Activated naive CD8-positive, alpha-beta T cell treated with anti-CD3 and anti-CD28 coated beads, Interleukin-2, amount 10 ng/mL, durations not matched to agents 7 days and 5 days (primary cell): ENCODE results near the gene FGFRL1. TPM values are rescaled to one million over a fixed set of nuclear protein-coding genes. Genes with fewer than 3 reads are reported as not detected.

Experiments used
- ATAC-seq: fragments of 150-1000 bp; cut with Tn5 transposase; one replicate; pipeline ENCODE4 v1.10.0; 2021; ENCODE audit warnings: low read depth, moderate library complexity
- POLR2A ChIA-PET: fragments of 350-600 bp; sonication (Branson Sonifier 250); formaldehyde crosslinking; loops from one replicate; lab custom pipeline; 2021; ENCODE audit warnings: antibody characterized with exemption; lab: Charles Lee
- DNase-seq: peaks from one replicate; pipeline ENCODE4 v3.0.0; 2021
- H3K27ac Mint-ChIP-seq: one replicate; pipeline ENCODE4 v1.8.0; 2022; ENCODE audit warnings: mild to moderate bottlenecking, mixed read lengths
- H3K27me3 Mint-ChIP-seq: one replicate; pipeline ENCODE4 v1.8.0; 2022; ENCODE audit warnings: mild to moderate bottlenecking, moderate library complexity, mixed read lengths
- H3K36me3 Mint-ChIP-seq: one replicate; pipeline ENCODE4 v1.8.0; 2021; ENCODE audit warnings: mild to moderate bottlenecking, mixed read lengths
- H3K4me1 Mint-ChIP-seq: one replicate; pipeline ENCODE4 v1.8.0; 2021; ENCODE audit warnings: mixed read lengths
- H3K4me3 Mint-ChIP-seq: one replicate; pipeline ENCODE4 v1.8.0; 2022; ENCODE audit warnings: mild to moderate bottlenecking, moderate library complexity, mixed read lengths
- H3K9me3 Mint-ChIP-seq: one replicate; pipeline ENCODE4 v1.8.0; 2021; ENCODE audit warnings: mixed read lengths
- total RNA-seq, 2 experiments: library from RNA; stranded (reverse); gene quantifications; one replicate each; pipeline ENCODE4 v1.2.3, GENCODE V29; 2021

The FGFRL1 gene, protein sequence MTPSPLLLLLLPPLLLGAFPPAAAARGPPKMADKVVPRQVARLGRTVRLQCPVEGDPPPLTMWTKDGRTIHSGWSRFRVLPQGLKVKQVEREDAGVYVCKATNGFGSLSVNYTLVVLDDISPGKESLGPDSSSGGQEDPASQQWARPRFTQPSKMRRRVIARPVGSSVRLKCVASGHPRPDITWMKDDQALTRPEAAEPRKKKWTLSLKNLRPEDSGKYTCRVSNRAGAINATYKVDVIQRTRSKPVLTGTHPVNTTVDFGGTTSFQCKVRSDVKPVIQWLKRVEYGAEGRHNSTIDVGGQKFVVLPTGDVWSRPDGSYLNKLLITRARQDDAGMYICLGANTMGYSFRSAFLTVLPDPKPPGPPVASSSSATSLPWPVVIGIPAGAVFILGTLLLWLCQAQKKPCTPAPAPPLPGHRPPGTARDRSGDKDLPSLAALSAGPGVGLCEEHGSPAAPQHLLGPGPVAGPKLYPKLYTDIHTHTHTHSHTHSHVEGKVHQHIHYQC
- 10 to 100 TPM; 15.5 to 19.1 TPM for total RNA-seq

DNA sequence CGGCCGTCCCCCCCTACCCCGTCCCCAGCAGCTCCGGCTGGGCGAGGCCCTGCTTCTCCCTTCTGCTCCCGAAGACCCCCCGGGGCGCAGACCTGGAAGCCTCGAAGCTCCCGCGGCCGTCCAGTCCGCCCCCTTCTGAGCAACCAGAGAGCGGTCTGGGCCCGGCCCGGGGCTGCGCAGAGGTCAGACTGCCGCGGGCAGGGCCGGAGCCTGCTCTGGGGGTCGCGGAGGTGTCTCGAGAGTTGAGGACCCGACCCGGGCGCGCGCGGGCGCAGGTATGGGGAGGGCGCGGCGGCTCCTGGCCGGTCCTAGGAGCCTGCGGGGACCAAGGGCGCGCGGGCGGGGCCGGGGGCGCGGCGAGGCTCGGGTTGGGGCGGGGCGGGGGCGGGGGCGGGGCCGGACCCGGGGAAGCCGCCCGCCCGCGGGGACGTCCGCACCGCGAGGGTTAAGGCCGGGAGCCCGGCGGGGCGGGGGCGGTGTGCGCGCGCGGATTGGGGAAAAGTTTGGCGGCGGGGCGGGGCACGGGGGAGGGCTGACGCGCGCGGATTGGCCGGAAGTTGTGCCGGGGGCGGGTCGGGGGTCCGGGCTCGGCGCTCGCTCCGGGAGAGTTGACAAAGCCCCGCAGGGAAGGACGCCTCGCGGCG is at the start of gene FGFRL1:
TSS of gene FGFRL1 (plus strand) at position 605 of the 644 bp plus-strand sequence. CDS start 860 bp downstream, outside the sequence.
- Mint-ChIP-seq H3K27ac (peak within 1 kb of the TSS; percentile 97), H3K4me1 (peaks cover 13% of the 10 kb centered on the region), H3K4me3 (peak within 1 kb of the TSS; percentile 91), H3K9me3 (no peaks in the 10 kb centered on the region), H3K27me3 (peaks cover 24% of the 10 kb centered on the region), H3K36me3 (no peaks in the 10 kb centered on the region)
- POLR2A ChIA-PET: interaction anchor here (0.6 to 3.1 kb wide), 6 partner anchors 72 to 337 kb away, joined by 3 to 7 read pairs (median 4); partner anchors contain the start of genes ATP5ME, GAK, MYL5 and TMEM175
- DNase-seq: peak; percentile 95
- peak; percentile 60 for ATAC-seq

- H3K4me1 Mint-ChIP-seq: no peaks in the 10 kb centered on the region
- POLR2A ChIA-PET: interaction anchor here (0.6 kb wide), 1 partner anchor 9 kb away, joined by 3 read pairs; no protein-coding TSS in a partner anchor
These were observed 48.9 kb upstream of the FGFRL1 start for GRCh38 chr4:962231-963208.

DNA sequence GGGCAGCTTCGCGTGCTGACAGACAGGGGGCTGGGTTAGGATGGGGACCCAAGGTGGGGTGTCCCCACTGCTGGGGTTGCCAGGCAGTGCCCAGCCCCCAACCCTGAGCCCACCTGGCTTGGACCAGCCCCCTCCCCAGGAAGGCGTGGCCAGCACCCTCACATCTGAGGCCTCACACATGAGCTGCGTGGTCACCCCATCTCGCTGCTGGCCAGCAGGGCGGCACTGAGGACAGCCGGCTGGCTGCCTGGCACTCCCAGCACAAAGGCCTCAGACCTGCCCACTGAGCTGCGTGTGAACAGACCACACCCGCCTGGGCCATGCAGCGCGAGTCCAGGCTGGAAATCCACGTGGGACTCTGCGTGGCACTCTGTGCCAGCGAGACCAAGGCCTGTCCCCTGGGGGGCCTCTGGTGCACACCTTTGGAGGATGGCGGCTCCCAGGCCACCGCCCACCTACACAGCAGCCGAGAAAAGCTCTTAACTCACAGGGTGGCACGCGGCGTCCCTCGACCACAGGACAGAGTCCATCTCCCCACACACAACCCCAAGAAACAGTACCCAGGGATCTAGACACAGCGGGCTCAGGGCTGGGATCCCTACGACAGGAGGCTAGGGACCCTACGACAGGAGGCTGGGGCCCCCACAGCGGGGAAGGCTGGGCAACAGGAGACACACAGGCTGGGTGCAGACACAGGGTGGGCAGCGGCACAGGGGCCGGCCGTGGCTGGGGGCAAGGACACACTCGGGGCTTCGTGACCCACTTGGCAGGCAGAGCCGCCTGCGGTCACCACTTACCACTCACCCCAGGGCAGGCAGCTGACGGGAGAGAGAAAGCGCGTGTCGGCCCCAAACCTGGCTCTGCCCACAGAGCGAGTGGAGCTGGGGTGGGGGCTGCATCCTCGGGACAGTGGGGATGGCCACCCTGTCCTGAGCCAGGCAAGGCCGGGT is 47.9 kb upstream of the FGFRL1 start:
- H3K27ac Mint-ChIP-seq: no peak overlapping the region
- H3K36me3 Mint-ChIP-seq: peaks cover 1% of the 10 kb centered on the region
- POLR2A ChIA-PET: no interaction called here
- H3K4me3 Mint-ChIP-seq: no peak overlapping the region
- H3K9me3 Mint-ChIP-seq: no peaks in the 10 kb centered on the region
- no peaks in the 10 kb centered on the region for H3K27me3 Mint-ChIP-seq
- ATAC-seq (no peak), DNase-seq (no peak)
- no peaks in the 10 kb centered on the region for H3K4me1 Mint-ChIP-seq

More at GRCh38 chr4:962231-963208, 48.9 kb upstream of the FGFRL1 start:
- ATAC-seq (no peak), DNase-seq (no peak)
- Mint-ChIP-seq H3K27ac (no peak overlapping the region), H3K9me3 (no peaks in the 10 kb centered on the region), H3K36me3 (peaks cover 1% of the 10 kb centered on the region), H3K27me3 (no peaks in the 10 kb centered on the region), H3K4me3 (no peak overlapping the region)

DNA sequence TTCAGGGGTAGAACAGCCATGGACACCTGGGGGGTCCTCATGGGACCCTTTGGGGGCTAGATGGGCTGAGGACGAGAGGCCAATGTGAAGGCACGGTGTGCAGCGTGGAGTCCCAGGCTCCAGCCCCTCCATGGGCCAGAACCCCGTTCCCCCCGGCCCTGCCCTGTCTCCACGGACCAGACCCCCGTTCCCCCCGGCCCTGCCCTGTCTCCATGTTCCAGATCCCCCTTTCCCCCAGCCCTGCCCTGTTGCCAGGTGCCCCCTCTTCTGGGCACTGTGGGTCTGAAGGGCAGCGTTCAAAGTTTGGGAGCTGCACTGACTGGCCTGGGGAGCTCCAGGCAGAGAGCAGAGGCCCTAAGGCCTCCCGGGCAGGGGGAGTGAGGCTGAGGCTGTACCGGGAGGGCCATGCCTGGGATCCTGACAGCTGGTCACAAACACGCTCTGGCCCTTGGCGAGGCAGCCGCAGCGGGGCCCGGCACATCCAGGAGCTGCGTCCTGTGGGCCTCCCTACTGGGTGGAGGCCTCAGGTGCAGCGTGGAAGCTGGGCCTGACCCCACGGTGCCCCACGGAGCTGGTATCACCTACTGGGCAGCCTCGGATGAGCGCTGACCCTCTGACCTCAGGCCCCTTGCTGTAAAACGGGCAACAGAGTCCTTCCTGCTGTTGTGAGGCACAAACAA is 46.9 kb upstream of the FGFRL1 start:
- Mint-ChIP-seq H3K4me3 (no peak overlapping the region), H3K4me1 (no peaks in the 10 kb centered on the region), H3K36me3 (peaks cover 1% of the 10 kb centered on the region), H3K9me3 (no peaks in the 10 kb centered on the region), H3K27me3 (no peaks in the 10 kb centered on the region), H3K27ac (no peak overlapping the region)
- DNase-seq (no peak), ATAC-seq (no peak)
- POLR2A ChIA-PET: no interaction called here

DNA sequence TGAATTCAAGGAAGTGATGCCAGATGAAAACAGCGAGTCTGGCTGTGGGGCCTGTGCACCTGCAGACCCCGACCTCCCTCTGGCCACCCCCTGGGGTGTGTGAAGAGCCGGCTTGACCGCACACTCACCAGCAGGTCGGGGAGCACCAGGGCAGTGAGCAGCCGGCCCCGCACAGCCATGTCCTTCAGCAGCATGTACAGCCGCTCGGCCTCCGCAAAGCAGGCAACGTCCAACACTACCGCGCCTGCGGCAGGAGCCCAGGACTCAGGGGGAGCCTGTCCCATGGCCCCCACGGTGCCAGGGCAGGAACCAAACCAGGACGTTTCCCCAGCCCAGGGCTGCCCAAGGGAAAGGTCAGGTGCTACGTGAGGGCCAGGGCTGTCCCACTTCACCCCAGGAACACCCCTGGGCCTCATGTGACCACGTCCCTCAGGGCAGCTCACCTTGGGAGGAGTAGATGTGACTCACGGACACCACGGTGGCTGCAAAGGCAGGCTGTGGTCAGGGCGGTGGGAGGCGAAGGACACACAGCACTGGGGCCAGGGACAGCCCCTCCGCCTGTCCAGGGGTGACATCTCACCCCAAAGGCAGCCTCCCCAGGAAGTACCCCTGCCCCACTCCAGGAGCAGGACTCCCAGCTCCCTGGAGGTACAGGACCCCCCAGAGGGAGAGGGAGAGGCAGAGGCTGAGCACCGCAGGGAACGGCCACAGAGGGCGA is 46.2 kb upstream of the FGFRL1 start:
- Mint-ChIP-seq H3K36me3 (peaks cover 1% of the 10 kb centered on the region), H3K27me3 (no peaks in the 10 kb centered on the region), H3K27ac (no peak overlapping the region), H3K9me3 (no peaks in the 10 kb centered on the region), H3K4me1 (peaks cover under 1% of the 10 kb centered on the region), H3K4me3 (no peak overlapping the region)
- DNase-seq (no peak), ATAC-seq (no peak)
- POLR2A ChIA-PET: no interaction called here

GRCh38 chr4:965766-966134 is 45.7 kb upstream of the FGFRL1 start:
- no peak for ATAC-seq
- H3K4me1 Mint-ChIP-seq: peaks cover 6% of the 10 kb centered on the region
- H3K9me3 Mint-ChIP-seq: no peaks in the 10 kb centered on the region
- H3K36me3 Mint-ChIP-seq: peaks cover 1% of the 10 kb centered on the region
- H3K27ac Mint-ChIP-seq: no peak overlapping the region
- no peaks in the 10 kb centered on the region for H3K27me3 Mint-ChIP-seq
- POLR2A ChIA-PET: no interaction called here
- no peak overlapping the region for H3K4me3 Mint-ChIP-seq
- no peak for DNase-seq

DNA sequence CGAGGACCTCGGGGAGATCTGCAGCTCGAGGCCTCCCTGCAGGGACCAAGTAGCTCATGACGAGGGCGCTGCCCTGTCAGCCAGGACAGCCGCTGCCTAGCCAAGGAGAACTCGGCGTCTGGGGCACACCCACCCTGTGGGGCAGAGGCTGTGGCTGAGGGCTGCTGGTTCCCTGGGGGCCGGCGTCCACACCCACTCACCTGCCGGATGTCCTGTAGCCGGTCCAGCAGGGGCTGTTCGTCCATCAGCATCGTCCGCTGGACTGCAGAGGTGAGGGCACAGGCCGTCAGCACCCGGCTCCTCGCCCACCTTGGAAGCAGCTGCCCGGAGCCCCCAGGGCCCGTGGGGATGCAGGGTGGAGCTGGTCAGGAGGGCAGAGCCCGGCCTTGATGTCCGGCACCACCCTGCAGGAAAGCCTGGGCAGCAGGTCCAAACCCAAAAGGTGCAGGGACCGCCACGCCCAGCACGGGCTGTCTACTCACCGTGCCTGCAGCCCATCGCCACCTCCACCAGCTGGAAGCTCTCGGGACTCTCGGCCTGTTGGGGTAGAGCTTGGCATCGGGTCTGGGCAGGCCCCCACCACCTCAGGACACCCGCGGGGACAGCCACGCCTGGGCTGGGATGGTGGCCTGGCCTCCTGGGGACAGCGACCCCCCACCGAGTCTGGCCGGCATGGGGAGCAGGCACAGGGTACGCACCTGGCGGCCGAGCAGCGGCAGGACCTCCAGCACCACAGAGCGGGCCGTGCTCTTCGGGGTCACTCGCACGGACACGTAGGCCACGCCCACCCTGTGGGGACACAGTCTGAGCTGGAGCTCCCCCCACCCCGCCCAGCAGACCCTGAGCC is 44.9 kb upstream of the FGFRL1 start:
- POLR2A ChIA-PET: no interaction called here
- no peaks in the 10 kb centered on the region for H3K27me3 Mint-ChIP-seq
- no peaks in the 10 kb centered on the region for H3K9me3 Mint-ChIP-seq
- no peak overlapping the region for H3K27ac Mint-ChIP-seq
- DNase-seq: no peak
- H3K4me3 Mint-ChIP-seq: no peak overlapping the region
- H3K4me1 Mint-ChIP-seq: peaks cover 7% of the 10 kb centered on the region
- ATAC-seq: no peak
- H3K36me3 Mint-ChIP-seq: peaks cover 1% of the 10 kb centered on the region

DNA sequence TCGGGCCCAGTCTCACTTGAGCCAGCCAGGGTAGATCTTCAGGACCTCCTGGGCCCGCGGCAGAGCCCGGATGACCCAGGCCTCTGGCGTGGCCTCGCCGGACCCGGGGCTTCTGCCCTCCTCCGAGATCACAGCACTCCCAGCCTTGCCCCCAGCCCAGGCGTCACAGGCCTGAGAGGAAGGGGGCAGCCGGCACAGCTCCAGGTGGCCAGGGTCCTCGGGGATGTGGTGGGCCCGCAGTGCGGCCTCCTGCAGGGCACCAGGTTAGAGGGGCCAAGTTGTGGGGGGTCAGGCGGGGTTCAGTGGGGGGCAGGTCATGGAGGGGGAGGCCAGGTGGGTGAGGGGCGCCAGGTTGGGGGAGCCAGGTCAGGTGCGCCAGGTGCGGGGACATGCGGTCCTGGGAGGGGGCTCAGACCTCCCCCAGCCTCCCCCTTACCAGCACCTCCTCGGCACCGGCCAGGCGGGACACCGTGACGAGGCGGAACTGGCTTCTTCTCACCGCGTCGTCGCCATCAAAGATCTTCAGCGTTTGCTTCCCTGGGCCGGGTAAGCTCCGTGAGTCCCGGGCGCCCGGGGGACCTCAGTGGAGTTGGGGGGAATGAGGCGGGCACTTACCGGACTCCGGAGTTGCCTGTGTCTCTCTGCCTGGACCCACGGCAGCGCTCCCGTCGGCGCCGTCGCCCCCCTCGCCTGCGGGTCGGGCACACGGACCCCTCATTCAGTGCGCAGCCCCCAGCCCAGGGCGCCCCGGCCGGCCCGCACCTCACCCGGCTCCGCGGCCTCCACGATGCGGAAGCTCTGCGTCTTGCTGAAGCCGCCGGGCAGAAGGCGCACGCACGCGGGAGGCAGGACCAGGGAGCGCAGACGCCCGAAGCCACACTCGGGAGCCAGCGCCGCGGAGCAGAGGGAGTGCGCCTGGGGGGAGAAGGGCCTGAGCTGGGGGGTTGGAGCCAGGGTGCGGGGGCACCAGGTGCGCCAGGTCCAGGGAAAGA is 44.0 kb upstream of the FGFRL1 start:
- peaks cover 7% of the 10 kb centered on the region for H3K4me1 Mint-ChIP-seq
- no peak overlapping the region for H3K27ac Mint-ChIP-seq
- H3K27me3 Mint-ChIP-seq: no peaks in the 10 kb centered on the region
- no peak overlapping the region for H3K4me3 Mint-ChIP-seq
- DNase-seq (no peak), ATAC-seq (no peak)
- no peaks in the 10 kb centered on the region for H3K9me3 Mint-ChIP-seq
- POLR2A ChIA-PET: no interaction called here
- H3K36me3 Mint-ChIP-seq: peaks cover 1% of the 10 kb centered on the region

GRCh38 chr4:968221-968620 is 43.2 kb upstream of the FGFRL1 start:
- H3K36me3 Mint-ChIP-seq: peaks cover 1% of the 10 kb centered on the region
- H3K9me3 Mint-ChIP-seq: no peaks in the 10 kb centered on the region
- ATAC-seq (no peak), DNase-seq (no peak)
- H3K4me3 Mint-ChIP-seq: no peak overlapping the region
- H3K27ac Mint-ChIP-seq: no peak overlapping the region
- H3K27me3 Mint-ChIP-seq: no peaks in the 10 kb centered on the region
- POLR2A ChIA-PET: no interaction called here
- H3K4me1 Mint-ChIP-seq: peaks cover 7% of the 10 kb centered on the region
